Neuronal stem cell (in vitro differentiated cells): ENCODE data around the gene TOP3B.

Source experiments
- DNase-seq: peaks from one replicate; pipeline ENCODE4 v3.0.0-alpha.2; 2013; ENCODE audit warnings: low spot score
- H2AFZ ChIP-seq: one replicate; pipeline ENCODE4 v1.6.1; 2013; ENCODE audit warnings: mild to moderate bottlenecking, low read length, inconsistent platforms
- H2AK5ac ChIP-seq: 2 replicates; pipeline ENCODE4 v1.6.1; 2013; ENCODE audit warnings: low read depth, mild to moderate bottlenecking, inconsistent platforms, low read length, moderate library complexity, mixed read lengths
- H2BK120ac ChIP-seq: 2 replicates; pipeline ENCODE4 v1.6.1; 2013; ENCODE audit warnings: low read depth, mild to moderate bottlenecking, inconsistent platforms, low read length, moderate library complexity, mixed read lengths
- H2BK12ac ChIP-seq: one replicate; pipeline ENCODE4 v1.6.1; 2013; ENCODE audit warnings: low read length, inconsistent platforms
- H2BK15ac ChIP-seq: 2 replicates; pipeline ENCODE4 v1.6.1; 2013; ENCODE audit warnings: mild to moderate bottlenecking, low read length, inconsistent platforms, mixed read lengths
- H2BK5ac ChIP-seq: one replicate; pipeline ENCODE4 v1.6.1; 2013; ENCODE audit warnings: inconsistent platforms, mild to moderate bottlenecking, low read length, moderate library complexity
- H3K14ac ChIP-seq: one replicate; pipeline ENCODE4 v1.6.1; 2013; ENCODE audit warnings: low read length, inconsistent platforms
- H3K18ac ChIP-seq: 2 replicates; pipeline ENCODE4 v1.6.1; 2013; ENCODE audit warnings: low read length, inconsistent platforms
- H3K23ac ChIP-seq: 2 replicates; pipeline ENCODE4 v1.6.1; 2013; ENCODE audit warnings: low read depth, mild to moderate bottlenecking, mixed read lengths, low read length, inconsistent platforms; ENCODE audit not compliant: poor library complexity
- H3K27ac ChIP-seq: replicated peaks from 3 replicates; pipeline ENCODE4 v1.5.1; 2013; ENCODE audit warnings: low read length, inconsistent platforms
- H3K27me3 ChIP-seq, 3 experiments: 2 replicates each; pipeline ENCODE4 v1.6.1; 2013; ENCODE audit warnings: low read length in 3 of 3, mild to moderate bottlenecking in 2 of 3, inconsistent platforms in 1 of 3, low read depth in 1 of 3, mixed read lengths in 1 of 3, moderate library complexity in 1 of 3; ENCODE audit not compliant: control insufficient read depth in 3 of 3, insufficient read depth in 3 of 3
- H3K36me3 ChIP-seq, 2 donors: replicated peaks in 1 of 2; 2 replicates each; pipeline ENCODE4 v1.6.1; 2013; ENCODE audit warnings: low read length in 2 of 2; ENCODE audit not compliant: control insufficient read depth in 2 of 2, insufficient read depth in 2 of 2
- H3K4ac ChIP-seq: 2 replicates; pipeline ENCODE4 v1.6.1; 2013; ENCODE audit warnings: inconsistent platforms, mild to moderate bottlenecking, low read length, moderate library complexity
- H3K4me1 ChIP-seq, 2 donors: 1 replicate in 1 of 2; 2 replicates in 1 of 2; pipeline ENCODE4 v1.6.1; 2013; ENCODE audit warnings: low read length in 2 of 2, low read depth in 1 of 2; ENCODE audit not compliant: control insufficient read depth in 2 of 2, insufficient read depth in 1 of 2
- H3K4me2 ChIP-seq: one replicate; pipeline ENCODE4 v1.6.1; 2013; ENCODE audit warnings: mild to moderate bottlenecking, low read length, inconsistent platforms; ENCODE audit not compliant: insufficient read depth, poor library complexity, severe bottlenecking
- H3K4me3 ChIP-seq, 2 donors: 2 replicates each; pipeline ENCODE4 v1.5.1; 2013; ENCODE audit warnings: low read length in 2 of 2, mild to moderate bottlenecking in 2 of 2, inconsistent platforms in 1 of 2, moderate library complexity in 1 of 2
- H3K79me1 ChIP-seq: one replicate; pipeline ENCODE4 v1.6.1; 2013; ENCODE audit warnings: low read depth, mild to moderate bottlenecking, inconsistent platforms, low read length, moderate library complexity
- H3K9ac ChIP-seq: one replicate; pipeline ENCODE4 v1.6.1; 2013; ENCODE audit warnings: mild to moderate bottlenecking, low read depth, low read length, inconsistent platforms; ENCODE audit not compliant: poor library complexity
- H3K9me3 ChIP-seq, 2 donors: replicated peaks in 1 of 2; 2 replicates each; pipeline versions ENCODE3 to v1.6.1; 2013; ENCODE audit warnings: low read length in 2 of 2, mild to moderate bottlenecking in 2 of 2, inconsistent platforms in 1 of 2, low read depth in 1 of 2, mixed read lengths in 1 of 2, moderate library complexity in 1 of 2; ENCODE audit not compliant: control insufficient read depth in 2 of 2, insufficient read depth in 1 of 2
- H4K8ac ChIP-seq: one replicate; pipeline ENCODE4 v1.6.1; 2013; ENCODE audit warnings: low read depth, mild to moderate bottlenecking, inconsistent platforms, low read length, moderate library complexity
- H4K91ac ChIP-seq: one replicate; pipeline ENCODE4 v1.6.1; 2013; ENCODE audit warnings: low read length, low read depth, mild to moderate bottlenecking, inconsistent platforms; ENCODE audit not compliant: poor library complexity
- WGBS, 2 donors: extraction: QIAGEN DNeasy Blood & Tissue Kit; methylation state at CpG; one replicate each; pipeline ENCODE4 v1.1.7; 2013; ENCODE audit warnings: missing lambda C conversion rate in 2 of 2, mixed read lengths in 1 of 2; ENCODE audit not compliant: insufficient read length in 2 of 2, insufficient replicate concordance in 1 of 2; ENCODE audit errors: extremely low coverage in 2 of 2; 5-methylcytosine and 5-hydroxymethylcytosine counted together

The TOP3B gene

GRCh38 chr22:21921729-21922128 lies 60.9 kb downstream of the TOP3B start:
- no peak overlapping the region for H3K4me2 ChIP-seq
- H3K36me3 ChIP-seq, result peaks cover 0 to 5% of the 10 kb centered on the region in 2 donors
- H3K4me3 ChIP-seq, result no peak overlapping the region
- WGBS, 2 donors, result no CpG with 5 or more reads among the region's 8 CpGs
- H2BK120ac ChIP-seq, result no peak overlapping the region
- no peak overlapping the region for H2BK5ac ChIP-seq
- no peaks in the 10 kb centered on the region for H3K79me1 ChIP-seq
- no peaks in the 10 kb centered on the region for H3K9me3 ChIP-seq
- peak overlapping the region; percentile 3 for H2AK5ac ChIP-seq
- H2AFZ ChIP-seq, result no peak overlapping the region
- no peak for DNase-seq
- no peak overlapping the region for H3K9ac ChIP-seq
- peaks cover 12 to 40% of the 10 kb centered on the region in 2 donors for H3K4me1 ChIP-seq
- H3K18ac ChIP-seq, result peak overlapping the region; percentile 39
- peak overlapping the region; percentile 59 for H3K14ac ChIP-seq
- H3K27ac ChIP-seq, result no peak overlapping the region
- H2BK12ac ChIP-seq, result no peak overlapping the region
- no peak overlapping the region for H3K23ac ChIP-seq
- no peaks in the 10 kb centered on the region for H3K27me3 ChIP-seq
- no peak overlapping the region for H4K8ac ChIP-seq
- H3K4ac ChIP-seq, result no peak overlapping the region
- peak overlapping the region; percentile 3 for H4K91ac ChIP-seq
- H2BK15ac ChIP-seq, result no peak overlapping the region

DNA sequence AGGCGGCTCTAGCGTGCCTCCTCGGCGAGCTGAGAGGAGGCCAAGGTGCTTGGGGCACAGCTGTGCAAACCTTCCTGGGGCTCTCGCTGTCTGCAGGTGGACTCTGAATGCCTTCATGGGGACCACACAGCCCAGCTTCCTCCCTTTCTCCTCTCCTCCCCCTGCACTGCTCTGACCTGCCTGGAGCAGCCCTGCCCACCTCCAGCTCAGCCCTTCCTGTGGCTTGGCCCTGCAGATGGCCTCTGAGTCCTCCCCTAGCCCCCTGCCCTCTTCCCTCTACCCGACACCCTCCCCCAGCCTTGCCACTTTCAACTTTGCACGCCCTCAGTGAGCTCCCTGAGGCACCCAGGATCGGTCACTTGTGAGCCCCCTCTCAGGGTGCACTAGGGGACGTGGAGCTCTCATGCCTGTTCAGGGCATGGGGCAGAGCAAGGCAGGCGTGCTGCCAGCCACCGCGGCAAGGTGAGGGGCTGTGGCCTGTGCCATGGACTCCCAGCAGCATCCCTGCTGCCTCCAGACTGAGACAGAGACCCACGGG lies 61.3 kb downstream of the TOP3B start:
- no CpG with 5 or more reads among the region's 13 CpGs for WGBS, 2 donors
- H3K23ac ChIP-seq, result no peak overlapping the region
- H2BK12ac ChIP-seq, result no peak overlapping the region
- no peaks in the 10 kb centered on the region for H3K27me3 ChIP-seq
- H3K4me2 ChIP-seq, result no peak overlapping the region
- H4K91ac ChIP-seq, result peak overlapping the region; percentile 3
- H3K18ac ChIP-seq, result peak overlapping the region; percentile 39
- no peaks in the 10 kb centered on the region for H3K79me1 ChIP-seq
- H3K4me1 ChIP-seq, result peaks cover 12 to 40% of the 10 kb centered on the region in 2 donors
- H3K14ac ChIP-seq, result peak overlapping the region; percentile 59
- H2BK15ac ChIP-seq, result no peak overlapping the region
- peak overlapping the region; percentile 3 for H2AK5ac ChIP-seq
- no peak overlapping the region for H3K4me3 ChIP-seq
- no peak overlapping the region for H3K9ac ChIP-seq
- H2BK120ac ChIP-seq, result no peak overlapping the region
- H2BK5ac ChIP-seq, result no peak overlapping the region
- peaks cover 0 to 5% of the 10 kb centered on the region in 2 donors for H3K36me3 ChIP-seq
- H3K9me3 ChIP-seq, result no peaks in the 10 kb centered on the region
- no peak for DNase-seq
- H4K8ac ChIP-seq, result no peak overlapping the region
- H2AFZ ChIP-seq, result no peak overlapping the region
- no peak overlapping the region for H3K4ac ChIP-seq
- no peak overlapping the region for H3K27ac ChIP-seq

GRCh38 chr22:21920341-21921183 lies 62.0 kb downstream of the TOP3B start:
- H3K79me1 ChIP-seq, result no peaks in the 10 kb centered on the region
- peaks cover 12 to 35% of the 10 kb centered on the region in 2 donors for H3K4me1 ChIP-seq
- no peak overlapping the region for H2BK12ac ChIP-seq
- no peak overlapping the region for H2BK5ac ChIP-seq
- peak overlapping the region; percentile 17 for H2AK5ac ChIP-seq
- H3K4ac ChIP-seq, result no peak overlapping the region
- H3K27ac ChIP-seq, result no peak overlapping the region
- H4K91ac ChIP-seq, result no peak overlapping the region
- H4K8ac ChIP-seq, result peak overlapping the region; percentile 45
- no peak for DNase-seq
- H3K9ac ChIP-seq, result no peak overlapping the region
- no peak overlapping the region for H3K14ac ChIP-seq
- H3K4me2 ChIP-seq, result no peak overlapping the region
- H2BK120ac ChIP-seq, result no peak overlapping the region
- WGBS, 2 donors, result no CpG with 5 or more reads among the region's 16 CpGs
- H3K23ac ChIP-seq, result peak overlapping the region; percentile 13
- peak overlapping the region; percentile 46 for H3K18ac ChIP-seq
- H3K9me3 ChIP-seq, result no peaks in the 10 kb centered on the region
- H3K27me3 ChIP-seq, result no peaks in the 10 kb centered on the region
- H2BK15ac ChIP-seq, result no peak overlapping the region
- no peak overlapping the region for H2AFZ ChIP-seq
- no peak overlapping the region for H3K4me3 ChIP-seq
- H3K36me3 ChIP-seq, result peaks cover 0 to 5% of the 10 kb centered on the region in 2 donors

DNA sequence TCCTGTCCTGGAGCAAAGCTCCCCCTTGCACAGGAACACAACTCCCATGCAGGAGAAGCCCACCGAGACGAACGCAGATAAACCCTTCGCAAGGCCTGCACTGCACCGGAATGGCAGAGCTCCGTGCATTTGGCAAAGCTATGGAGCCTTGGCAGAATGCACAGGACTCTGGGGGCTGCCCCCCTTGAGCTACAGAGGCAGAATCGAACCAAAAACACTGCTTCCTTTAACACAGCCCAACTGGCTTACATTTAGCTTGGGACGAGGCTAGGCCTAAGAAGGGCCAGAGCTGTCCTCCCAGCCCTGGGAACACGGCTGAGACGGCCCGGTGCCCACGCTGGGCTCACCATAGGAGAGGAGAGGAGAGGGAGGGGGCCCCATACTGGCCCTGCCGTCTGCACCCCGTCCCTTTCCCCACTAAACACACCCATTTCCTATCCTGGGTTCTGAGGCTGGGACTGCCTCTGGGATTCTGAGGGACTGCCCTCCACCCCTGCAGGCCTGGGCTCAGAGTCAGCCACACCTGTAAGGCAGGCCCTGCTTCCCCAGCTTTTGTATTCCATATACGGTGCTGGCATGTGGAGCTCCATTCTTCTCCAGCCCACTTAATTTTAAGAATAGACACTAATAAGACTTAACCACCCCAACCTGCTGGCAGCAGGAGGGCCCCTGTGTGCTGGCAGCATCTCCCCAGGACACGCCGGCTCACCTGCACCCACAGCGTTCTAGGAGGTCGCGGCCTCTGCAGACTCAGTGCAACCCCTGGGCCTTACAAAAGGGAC lies 62.9 kb downstream of the TOP3B start:
- Histone ChIP-seq H3K27me3 (no peaks in the 10 kb centered on the region), H3K4me2 (no peak overlapping the region), H3K27ac (no peak overlapping the region), H2BK12ac (no peak overlapping the region), H2AK5ac (peak overlapping the region; percentile 36), H3K4me1 (peaks cover 12 to 31% of the 10 kb centered on the region in 2 donors), H4K8ac (no peak overlapping the region), H3K4ac (no peak overlapping the region), H3K36me3 (peaks cover 0 to 5% of the 10 kb centered on the region in 2 donors), H2AFZ (no peak overlapping the region), H3K9me3 (no peaks in the 10 kb centered on the region), H3K79me1 (no peaks in the 10 kb centered on the region), H3K14ac (no peak overlapping the region), H2BK15ac (no peak overlapping the region), H4K91ac (peak overlapping the region; percentile 22), H2BK5ac (no peak overlapping the region), H2BK120ac (no peak overlapping the region), H3K4me3 (no peak overlapping the region), H3K9ac (no peak overlapping the region), H3K23ac (peak overlapping the region; percentile 43), H3K18ac (peak overlapping the region; percentile 48)
- DNase-seq, result no peak
- WGBS, 2 donors, result no CpG with 5 or more reads among the region's 20 CpGs
